NB4 (cell line): Measurements from ENCODE around the gene HILPDA.
"Not testable (repeated sequence)": the region's sequence is repeated elsewhere in the genome, so short reads cannot be mapped to it uniquely, and the experiment has no call there.

Experiments used
- MYC ChIP-seq: IDR thresholded peaks from 2 replicates; pipeline ENCODE4 v1.6.1; 2011; ENCODE audit warnings: low read depth, low read length
- POLR2A ChIP-seq: IDR thresholded peaks from 2 replicates; pipeline ENCODE4 v1.6.1; 2011; ENCODE audit warnings: mild to moderate bottlenecking; ENCODE audit not compliant: insufficient read length; ENCODE audit errors: extremely low read depth
- TF ChIP-seq, protein P1 (sequence below): IDR thresholded peaks from one replicate; pipeline ENCODE4 v1.5.1; 2012; ENCODE audit warnings: low read depth, low read length

DNA sequence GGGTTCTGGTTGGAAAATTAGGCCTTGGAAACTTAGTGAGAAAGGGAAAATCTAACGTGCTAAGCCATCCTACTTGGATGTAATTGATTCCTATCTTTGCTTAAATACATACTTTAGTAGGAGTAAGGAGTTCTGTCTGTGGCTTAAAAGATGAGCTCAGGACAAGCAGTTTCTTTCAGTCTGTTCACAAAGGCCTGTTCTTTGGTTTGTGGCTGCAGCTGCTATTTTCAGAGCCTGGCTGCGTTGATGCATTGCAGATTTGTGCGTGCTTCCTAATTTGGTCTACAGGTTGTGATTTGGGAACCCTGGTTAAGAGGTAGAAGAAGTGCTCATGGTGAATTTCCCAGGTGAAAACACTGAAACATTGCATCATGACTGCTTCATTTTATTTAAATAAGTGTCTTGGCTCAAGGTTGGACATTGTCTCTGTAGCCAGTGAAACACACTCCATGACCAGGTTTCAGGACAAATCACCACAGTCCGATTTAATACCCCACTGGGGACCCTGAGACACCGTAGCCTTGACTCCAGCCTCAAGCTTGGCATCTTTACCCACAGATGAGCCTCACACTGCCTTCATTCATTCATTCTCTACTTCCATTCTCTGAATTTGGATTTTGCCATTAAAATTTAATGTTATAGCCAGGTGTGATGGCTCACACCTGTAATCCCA is 51.8 kb downstream of the HILPDA start:
- TF ChIP-seq POLR2A, MYC: not testable (repeated sequence)
- TF ChIP-seq, protein P1, sequence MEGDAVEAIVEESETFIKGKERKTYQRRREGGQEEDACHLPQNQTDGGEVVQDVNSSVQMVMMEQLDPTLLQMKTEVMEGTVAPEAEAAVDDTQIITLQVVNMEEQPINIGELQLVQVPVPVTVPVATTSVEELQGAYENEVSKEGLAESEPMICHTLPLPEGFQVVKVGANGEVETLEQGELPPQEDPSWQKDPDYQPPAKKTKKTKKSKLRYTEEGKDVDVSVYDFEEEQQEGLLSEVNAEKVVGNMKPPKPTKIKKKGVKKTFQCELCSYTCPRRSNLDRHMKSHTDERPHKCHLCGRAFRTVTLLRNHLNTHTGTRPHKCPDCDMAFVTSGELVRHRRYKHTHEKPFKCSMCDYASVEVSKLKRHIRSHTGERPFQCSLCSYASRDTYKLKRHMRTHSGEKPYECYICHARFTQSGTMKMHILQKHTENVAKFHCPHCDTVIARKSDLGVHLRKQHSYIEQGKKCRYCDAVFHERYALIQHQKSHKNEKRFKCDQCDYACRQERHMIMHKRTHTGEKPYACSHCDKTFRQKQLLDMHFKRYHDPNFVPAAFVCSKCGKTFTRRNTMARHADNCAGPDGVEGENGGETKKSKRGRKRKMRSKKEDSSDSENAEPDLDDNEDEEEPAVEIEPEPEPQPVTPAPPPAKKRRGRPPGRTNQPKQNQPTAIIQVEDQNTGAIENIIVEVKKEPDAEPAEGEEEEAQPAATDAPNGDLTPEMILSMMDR: not testable (repeated sequence)
